Keratinocyte (primary cell): ENCODE data around the gene KRTAP5-7.

Experiments used
- CTCF ChIP-seq, 3 experiments: IDR thresholded peaks in 1 of 3; conservative IDR thresholded peaks in 1 of 3; optimal IDR thresholded peaks in 1 of 3; 2 replicates in 2 of 3; 3 replicates in 1 of 3; pipeline versions ENCODE3 to v1.5.1; 2011; ENCODE audit warnings: low read length in 3 of 3, mild to moderate bottlenecking in 3 of 3, moderate library complexity in 2 of 3, control low read depth in 1 of 3, inconsistent platforms in 1 of 3; ENCODE audit not compliant: insufficient read depth in 2 of 3; ENCODE audit errors: extremely low read depth in 1 of 3
- EZH2 ChIP-seq: IDR thresholded peaks from one replicate; pipeline ENCODE4 v1.6.1; 2012; ENCODE audit warnings: inconsistent platforms, mild to moderate bottlenecking, low read length, moderate library complexity

GRCh38 chr11:71485466-71485865, 41.6 kb upstream of the KRTAP5-7 start:
- TF ChIP-seq CTCF (optimal IDR thresholded peaks at IDR 0.05 in 1 of 3, IDR thresholded peaks at IDR 0.05 in 1 of 3, conservative IDR thresholded peaks at IDR 0.05 in 1 of 3; ENCODE audit: extremely low read depth in 1 of 3, insufficient read depth in 2 of 3, low read length in 3 of 3) (no peak), EZH2 (no peak)
